NCI-H2171 (cell line): Measurements from ENCODE around the gene PRRG1.
A peak's percentile ranks its signal among the peaks of the same experiment; 100 is the strongest.
"Not testable (repeated sequence)": the region's sequence is repeated elsewhere in the genome, so short reads cannot be mapped to it uniquely, and the experiment has no call there.

ENCODE experiments used
- DNase-seq: peaks from one replicate; lab custom pipeline; 2025; lab: John Stamatoyannopoulos, UW

The PRRG1 gene

DNA sequence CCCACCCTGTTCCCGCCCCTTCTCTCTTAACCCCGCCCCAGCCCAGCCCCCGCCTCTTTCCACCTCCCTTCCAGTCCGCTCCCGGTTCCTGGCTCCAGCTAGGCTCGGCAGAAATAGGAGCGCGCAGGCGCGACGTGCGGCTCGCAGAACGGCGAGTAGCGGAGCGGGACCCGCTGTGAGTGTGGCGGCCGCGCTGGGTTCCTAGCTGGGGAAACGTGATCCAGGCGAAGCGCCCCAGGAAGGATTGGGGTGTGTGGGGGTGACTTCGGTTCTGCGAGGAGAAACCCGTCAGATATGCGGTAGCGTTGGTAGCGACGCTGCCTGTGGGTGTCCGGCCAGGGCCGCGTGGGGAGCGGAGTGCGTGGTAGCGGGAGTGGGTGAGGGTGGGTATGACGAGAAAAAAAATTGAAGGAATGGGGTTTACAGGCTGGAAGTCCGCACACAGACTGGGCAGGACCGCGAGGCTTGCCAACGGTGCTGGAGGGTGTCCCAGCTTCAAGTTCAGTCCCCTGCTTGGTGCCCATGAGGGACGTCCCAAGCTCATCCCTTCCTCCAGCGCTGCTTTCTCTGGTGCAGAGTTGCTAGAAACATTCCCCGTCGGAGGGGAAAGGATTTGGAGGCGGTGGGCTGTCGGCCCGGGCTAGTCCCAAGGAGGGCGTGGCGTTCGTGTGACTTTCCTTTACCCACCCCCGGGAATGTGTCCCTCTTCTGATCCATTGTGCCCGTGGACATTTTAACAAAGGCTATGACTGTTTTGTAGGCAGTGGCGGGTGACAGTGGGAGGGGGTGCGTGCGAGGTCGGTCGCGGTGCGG, at the start of gene PRRG1:
Gene PRRG1, plus strand, starts transcription at position 144 of the 813 bp plus-strand sequence. CDS start 56,886 bp downstream, outside the sequence.
- DNase-seq = peak; percentile 74

DNA sequence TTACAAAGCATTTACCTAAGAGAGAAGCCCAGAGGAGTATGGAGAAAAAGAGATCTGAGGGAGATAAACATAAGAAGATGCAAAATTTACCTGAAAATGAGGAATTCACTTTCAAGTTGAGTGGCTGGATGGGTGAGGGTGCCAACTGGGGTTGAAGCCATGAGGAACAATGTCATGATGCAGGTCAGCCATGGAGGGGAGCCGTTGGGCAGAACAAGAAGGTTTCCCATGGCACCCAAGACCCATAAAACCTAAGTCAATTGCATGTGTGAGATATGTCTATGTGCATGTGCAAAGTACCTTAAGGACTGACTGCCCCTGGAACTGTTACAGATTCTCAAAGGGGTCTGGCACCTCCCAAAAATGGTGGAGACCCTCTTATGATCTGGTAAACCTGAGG, 46.6 kb upstream of the PRRG1 start:
- DNase-seq = no peak

DNA sequence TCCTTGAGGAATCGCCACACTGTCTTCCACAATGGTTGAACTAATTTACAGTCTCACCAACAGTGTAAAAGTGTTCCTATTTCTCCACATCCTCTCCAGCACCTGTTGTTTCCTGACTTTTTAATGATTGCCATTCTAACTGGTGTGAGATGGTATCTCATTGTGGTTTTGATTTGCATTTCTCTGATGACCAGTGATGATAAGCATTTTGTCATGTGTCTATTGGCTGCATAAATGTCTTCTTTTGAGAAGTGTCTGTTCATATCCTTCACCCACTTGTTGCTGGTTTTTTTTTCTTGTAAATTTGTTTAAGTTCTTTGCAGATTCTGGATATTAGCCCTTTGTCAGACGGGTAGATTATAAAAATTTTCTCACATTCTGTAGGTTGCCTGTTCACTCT, 43.9 kb upstream of the PRRG1 start:
- DNase-seq = not testable (repeated sequence)

DNA sequence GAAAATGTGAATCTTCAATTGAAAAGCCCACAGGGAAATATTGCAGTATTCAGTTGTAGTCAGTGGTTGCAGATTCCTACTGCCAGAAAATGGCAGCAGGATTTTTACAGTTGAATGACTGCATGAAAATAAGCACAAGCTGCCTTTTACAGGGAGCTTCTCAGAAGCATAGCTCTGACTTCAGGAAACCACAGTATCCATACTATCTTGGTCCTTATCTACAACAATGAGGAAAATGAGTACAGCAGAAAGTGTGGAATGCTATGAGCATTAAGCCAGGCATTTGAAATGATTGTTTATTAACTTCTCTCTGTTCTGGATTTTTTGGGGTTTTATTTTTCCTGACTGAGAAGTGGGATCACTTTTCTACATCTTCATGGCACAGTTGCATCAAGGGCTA, 34.6 kb upstream of the PRRG1 start:
- DNase-seq = no peak

DNA sequence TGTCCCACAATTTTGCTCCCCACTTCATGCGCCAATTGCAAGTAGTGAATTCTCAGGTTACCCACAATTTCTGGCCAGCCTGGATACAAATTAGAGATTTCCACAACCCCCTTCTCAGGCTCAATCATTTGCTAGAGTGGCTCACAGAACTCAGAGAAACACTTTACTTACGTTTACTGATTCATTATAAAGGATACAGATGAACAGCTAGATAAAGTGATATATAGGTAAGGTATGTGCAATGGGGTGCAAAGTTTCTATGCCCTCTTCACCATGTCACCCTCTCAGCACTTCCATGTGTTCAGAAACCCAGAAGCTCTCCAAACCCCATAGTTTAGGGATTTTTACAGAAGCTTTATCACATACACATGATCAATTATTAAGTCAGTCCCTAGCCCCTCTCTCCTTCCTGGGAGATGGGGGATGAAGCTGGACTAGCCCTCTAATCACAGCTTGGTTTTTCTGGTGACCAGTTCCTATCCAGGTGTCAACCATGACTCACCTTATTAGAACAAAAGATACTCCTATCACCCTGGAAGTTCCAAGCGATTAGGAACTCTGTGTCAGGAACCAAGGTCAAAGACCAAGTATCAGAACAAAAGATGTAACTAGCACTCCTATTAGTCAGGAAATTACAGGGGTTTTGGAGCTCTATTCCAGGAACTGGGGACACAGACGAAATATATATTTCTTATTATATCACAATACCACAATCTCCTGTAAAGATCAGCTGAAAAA, 33.5 kb upstream of the PRRG1 start:
- DNase-seq = no peak

DNA sequence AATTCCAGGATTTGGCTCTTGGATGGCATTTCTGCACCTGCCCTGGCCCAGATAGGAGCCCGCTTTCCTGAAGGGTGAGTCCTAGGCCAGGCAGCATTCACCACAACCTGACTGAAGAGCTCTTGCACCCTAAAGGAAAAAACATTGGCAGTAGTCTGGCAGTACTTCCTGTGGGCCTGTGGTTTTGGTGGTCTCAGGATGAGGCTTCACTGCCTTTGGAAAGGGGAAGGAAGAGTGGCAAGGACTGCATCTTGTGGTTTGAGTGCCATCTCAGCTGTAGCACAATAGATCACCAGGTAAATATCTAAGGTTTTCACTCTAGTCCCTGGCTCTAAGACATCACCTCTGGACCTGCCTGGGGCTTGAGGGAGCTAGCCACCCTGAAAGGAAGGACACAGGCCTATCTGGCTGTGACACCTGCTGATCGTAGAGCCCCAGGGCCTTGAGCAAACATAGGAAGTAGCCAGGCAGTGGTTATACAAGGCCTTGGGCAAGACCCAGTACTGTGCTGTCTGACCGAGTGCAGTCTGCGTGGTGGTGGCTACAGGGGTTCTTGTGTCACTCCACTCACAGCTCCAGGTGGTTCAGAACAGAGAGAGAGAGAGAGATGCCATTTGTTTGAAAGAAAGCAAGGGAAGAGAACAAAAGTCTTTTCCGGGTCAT, 28.5 kb upstream of the PRRG1 start:
- no peak for DNase-seq

DNA sequence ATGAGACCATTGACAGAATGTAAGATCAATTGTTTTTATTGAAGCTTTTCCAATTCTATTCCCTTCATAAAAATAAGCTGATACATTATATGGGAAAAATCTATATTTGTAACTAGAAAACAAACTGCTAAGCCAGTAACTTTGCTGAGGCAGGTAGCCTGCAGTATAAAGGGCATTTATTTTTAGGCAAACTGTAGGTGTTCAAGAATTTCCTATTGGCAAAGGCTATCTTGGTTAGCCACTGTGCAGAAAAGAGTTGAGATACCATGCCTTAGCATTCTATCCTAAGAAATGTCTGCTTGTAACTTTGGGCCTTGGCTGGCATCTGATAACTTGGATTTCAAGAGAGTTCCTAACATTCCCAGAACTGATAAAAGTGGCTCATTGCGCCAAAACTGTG, 18.5 kb upstream of the PRRG1 start:
- DNase-seq = no peak

DNA sequence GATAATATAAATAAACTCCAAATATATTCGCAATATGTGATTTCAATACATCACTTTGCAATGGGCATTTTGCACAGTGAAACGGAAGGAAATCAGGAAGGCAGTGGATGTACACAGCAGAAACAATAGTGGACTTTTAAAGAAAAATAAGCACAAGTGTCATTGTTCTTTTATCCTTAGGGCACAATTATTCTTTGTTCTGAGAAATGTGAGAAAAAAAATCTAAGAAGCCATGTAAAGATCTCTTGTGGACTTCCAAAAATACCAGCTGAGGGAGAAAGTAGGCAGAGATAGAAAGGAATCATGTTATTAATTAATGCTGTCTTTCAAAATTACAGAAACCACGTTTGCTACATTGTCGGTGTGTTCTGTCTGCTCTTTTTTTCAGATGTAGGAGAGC, 17.6 kb upstream of the PRRG1 start:
- no peak for DNase-seq

DNA sequence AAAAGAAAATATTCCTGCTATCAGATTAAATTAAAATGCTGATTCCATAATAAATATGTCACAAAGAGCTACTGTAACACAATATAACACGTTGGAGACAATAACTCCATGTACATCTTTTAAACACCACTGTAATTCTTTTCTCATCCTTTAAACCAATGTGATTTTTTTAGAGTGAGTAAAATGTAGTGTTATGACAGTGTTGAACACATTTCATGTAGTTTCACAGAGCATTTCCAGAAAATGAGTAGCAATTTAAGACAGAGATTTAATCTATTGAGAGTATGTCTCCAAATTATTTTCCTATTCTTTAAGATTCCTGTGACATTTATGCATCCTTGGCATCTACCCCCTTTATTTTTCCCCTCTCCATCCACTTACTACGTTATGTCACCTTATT, 17.1 kb upstream of the PRRG1 start:
- no peak for DNase-seq

DNA sequence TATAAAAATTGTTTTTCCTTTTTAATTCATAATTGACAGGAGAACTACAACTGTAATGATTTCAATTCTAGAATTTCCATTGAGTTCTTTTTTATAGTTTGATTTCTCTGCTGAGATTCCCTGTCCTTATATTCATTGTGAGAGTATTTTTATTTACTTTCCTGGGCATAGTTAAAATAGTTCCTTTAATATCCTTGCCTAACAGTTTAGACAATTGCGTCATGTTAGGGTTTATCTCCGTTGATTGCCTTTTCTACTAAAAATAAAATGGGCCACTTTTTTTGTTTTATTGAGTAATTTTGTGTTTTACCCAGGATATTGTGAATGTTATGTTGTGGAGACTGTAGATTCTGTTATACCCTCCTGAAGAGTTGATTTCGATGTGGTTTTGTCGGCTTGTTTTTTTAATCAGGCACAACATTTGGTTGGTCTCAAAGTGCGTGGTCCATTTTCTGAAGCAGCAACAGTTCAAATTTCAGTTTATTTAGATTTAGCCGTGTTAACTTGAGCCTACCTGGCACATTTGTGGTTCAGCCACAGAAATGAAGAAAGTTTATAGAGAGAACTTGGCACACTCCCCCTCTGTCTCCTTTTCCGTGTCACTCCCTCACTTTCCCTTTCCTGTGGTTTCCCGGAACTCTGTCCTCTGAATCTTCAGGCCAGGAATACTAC, 16.0 kb upstream of the PRRG1 start:
- DNase-seq = no peak

DNA sequence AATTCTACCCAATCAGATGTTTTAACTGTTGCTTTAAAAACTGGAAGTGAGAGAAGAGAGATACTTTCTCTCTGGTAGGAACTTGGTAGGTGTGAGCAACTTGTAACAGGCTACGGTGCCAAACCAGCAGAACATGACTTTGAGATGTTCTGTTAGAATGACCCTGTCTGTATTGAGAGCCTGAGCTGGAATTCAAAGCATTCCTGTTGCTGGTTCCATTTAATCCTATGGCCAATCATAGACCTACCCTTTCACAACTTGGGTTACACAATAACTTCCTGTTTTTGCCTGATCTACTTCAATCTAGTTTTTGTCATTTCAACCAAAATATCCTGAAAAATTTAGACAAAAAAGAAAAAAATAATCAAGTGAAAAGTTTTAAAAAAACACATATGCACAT, 1.7 kb upstream of the PRRG1 start:
- no peak for DNase-seq

DNA sequence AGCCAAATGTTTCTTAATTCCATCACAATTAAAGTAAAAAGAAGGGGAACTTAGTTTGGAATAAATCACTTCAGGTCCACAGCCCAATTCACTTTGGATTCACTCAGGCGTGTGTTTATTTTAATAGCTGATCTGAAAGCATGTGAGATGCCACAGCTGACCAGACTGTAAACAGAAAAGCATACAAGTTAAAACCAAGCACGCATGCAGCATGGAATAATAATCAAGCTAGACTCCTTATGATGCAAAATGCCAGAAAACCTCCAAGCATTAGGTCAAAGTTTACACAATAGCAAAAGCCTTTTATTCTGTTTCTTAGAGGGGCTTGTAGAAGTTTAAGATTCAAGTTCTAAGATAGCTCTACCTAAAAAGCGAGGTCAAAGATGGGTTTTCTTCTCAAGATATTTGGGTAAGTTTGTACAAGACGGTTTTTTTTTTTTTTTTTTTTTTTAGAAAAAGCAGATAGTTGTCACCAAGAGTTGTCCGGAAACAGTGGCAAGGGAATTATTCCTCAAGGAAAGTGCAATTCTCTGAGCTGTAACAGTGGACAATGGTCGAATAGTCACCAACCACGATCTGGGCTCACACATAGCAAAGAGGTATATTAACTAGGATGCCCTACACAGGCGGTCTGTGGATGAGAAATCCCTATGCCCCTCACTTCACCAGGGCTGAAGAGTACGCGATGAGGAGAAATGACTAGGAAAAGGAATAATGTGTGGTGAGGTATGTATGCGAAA, 763 bp upstream of the PRRG1 start:
- no peak for DNase-seq

DNA sequence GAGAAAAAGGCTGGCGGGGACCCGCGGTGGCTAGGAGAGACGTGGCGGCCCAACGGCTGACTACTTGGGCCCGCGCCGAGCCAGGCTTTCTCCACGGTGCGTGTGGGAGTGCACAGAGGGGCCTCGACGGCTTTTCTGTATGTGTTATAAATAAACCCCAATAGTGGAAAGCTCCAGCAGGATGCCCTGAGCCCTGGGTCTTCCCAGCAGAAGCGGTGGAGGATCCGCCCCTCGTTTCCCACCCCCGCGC, 268 bp upstream of the PRRG1 start:
- DNase-seq = no peak

DNA sequence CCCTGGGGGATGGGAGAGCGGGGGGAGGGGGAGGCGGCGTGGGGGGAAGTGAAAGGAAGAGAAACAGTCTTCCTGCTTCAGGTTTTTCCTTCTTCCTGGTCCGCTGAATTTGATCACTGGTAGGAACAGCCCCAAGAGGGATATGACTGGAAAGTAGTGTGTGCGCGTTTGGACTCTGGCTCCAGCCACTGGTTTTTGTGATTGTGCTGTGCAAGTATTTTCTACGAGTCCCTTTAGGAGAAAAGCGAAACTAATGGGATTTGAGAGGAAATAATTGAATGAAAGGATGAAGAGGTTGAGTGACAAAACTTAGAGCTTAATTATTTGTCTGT, 836 bp downstream of the PRRG1 start:
- no peak for DNase-seq

DNA sequence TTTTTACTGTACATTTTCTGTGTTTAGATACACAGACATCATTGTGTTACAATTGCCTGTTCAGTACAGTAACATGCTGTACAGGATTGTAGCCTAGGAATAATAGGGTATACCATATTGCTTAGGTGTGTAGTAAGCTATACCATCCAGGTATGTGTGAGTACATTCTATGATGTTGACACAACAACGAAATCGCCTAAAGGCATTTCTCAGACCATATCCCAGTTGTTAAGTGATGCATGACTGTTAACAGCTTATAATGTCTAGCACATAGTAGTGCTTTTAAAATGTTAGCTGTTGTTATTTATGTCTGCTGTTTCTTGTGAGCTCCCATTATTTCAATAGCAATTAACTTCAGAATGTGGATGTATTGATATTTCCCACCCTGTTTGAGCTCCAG, 4.5 kb downstream of the PRRG1 start:
- no peak for DNase-seq

DNA sequence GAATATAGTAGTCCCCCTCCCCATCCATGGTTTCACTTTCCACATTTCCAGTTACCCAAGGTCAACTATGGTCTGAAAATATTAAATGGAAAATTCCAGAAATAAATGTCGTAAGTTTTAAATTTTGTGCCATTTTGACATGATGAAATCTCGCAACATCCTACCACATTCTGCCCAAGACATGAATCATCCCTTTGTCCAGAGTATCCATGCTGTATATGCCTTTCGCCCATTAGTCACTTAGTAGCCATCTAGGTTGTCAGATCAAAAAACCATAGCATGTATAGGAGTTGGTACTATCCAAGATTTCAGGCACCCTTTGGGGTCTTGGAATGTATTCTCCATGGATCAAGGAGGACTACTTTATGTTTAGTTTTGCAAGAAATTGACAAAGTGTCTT, 8.3 kb downstream of the PRRG1 start:
- DNase-seq = no peak

DNA sequence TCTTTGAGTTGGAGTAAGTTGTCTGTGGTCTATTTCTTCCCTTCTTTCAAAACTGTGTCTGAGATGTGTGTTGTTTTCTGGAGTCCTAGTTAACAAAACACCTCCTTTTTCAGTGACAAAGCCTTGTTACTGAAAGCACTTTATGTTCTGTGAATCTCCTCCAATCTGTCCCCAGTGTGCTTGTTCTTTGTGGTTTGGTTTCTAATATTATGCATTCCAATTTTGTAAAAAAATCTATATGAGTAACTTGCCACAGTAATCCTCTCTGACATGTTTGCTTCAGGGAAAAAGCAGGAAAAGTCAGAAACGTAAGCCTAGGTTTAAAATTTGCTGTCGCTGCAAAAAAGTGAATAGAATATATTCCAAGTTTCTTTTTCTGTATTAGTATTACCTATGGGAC, 12.4 kb downstream of the PRRG1 start:
- DNase-seq = no peak

DNA sequence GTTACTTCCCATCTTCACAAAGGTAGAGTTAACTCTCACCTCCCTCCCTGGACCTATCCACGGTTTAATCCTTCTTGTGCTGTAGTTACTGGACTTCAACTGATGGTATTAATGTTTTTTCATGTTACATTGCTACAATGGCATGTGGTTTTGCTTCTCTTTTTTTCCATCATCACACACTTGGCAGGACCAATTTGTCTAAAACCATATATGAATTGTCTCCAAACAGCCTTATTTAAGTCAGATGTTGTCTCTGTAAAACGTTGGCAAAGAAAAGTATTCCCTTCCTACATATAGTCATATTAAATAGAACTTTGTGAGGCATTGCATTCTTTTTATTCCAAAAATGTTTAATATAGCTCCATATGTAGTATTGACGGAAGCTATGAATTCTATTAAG, 15.5 kb downstream of the PRRG1 start:
- DNase-seq = no peak

DNA sequence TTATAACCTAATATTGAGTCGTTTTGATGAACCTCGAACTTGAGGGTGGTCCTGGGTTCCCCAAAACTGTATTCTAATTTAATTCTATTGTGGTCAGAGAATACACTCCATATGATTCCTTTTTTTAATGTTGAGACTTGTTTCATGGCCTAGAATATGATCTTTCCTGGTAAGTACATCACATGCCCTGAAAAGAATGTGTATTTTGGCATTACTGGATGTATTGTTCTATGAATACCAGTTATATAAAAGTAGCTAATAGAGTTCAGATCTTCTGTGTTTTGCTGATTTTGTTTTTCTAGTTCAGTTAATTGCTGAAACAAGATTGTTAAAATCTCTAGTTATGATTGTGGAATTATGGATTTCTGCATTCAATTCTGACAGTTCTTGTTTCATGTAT, 18.8 kb downstream of the PRRG1 start:
- DNase-seq = no peak

DNA sequence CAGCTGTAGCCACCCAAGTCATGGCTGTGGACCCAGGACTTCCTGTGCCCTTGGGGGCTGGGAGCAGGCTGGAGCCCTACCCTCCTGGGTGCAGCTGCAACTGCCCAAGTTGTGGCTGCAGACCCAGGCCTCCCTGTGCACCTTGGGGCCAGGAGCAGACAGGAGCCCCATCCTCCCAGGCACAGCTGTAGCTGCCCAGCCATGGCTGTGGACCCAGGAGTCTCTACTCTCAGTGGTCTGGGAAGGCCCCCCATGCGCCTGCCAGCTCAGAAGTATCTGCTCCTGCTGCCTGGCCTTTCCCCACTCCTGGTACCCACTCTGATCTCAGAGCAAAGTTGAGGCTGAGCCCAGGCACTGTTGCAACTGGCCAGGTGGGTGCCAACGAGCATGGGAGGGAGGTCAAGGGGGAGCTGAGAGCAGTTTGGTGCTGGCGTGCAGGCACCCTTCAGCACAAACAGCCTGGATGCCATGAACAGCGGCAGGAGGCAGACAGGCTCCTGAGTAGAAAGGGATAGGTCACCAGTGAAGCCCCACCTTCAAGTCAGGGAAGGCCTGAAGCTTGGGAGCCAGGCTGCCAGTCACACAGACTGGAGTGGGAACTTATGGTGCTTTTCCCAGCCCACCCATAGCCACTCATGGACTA, 21.5 kb downstream of the PRRG1 start:
- no peak for DNase-seq

DNA sequence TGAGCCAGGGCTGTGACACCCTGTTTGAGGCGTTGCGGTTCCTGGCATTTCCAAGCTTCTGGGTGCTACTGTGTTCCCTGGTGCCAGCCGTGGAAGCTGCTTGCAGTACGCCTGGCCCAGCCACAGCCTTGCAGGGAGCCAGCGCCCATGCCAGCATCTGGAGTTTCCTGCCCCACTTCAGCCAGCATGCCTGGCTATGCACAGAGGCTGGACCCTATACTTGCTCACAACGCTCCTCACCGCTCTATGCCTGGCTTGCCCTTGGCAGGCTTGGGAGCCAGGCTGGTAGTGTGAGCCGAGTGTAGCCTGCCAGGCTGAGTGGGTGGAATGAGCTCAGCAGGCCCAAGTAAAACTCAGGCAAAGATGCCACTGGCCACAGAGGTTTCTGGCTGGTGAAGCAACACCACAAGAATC, 22.4 kb downstream of the PRRG1 start:
- DNase-seq = no peak

DNA sequence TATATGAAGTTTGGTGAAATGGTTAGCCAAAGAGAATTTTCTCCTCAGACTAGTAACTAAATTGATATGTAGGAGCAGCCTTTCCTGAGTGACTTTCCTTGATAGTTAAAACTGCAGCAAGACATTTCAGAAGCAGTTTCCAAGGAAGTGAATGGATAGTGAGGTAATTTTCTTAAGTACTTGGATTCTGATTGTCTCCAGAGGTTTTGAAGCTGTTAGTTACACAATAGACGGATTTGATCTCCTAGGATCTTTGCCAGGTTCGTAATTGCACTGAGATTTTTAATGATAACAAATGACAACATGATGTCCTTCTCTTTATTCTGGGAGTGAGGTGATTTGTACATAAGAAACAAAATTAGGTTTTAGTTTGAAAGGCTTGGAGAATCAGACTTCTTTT, 29.2 kb downstream of the PRRG1 start:
- DNase-seq = peak; percentile 0
